SK-N-SH (cell line): ENCODE measurements around the gene ARHGAP45. TPM values are rescaled to one million over a fixed set of nuclear protein-coding genes. Genes with fewer than 3 reads are reported as not detected.

Experiments used
- CTCF ChIA-PET: fragments of 300-600, 350-600 bp; formaldehyde crosslinking; extraction: SDS; loops from one replicate; lab custom pipeline; 2021; lab: Yijun Ruan, JAX
- POLR2A ChIA-PET: fragments of 350-600 bp; sonication (Branson Sonifier 250); formaldehyde crosslinking; extraction: SDS; loops from one replicate; lab custom pipeline; 2020; ENCODE audit warnings: antibody characterized with exemption, inconsistent platforms; lab: Yijun Ruan, JAX
- DNase-seq: peaks from one replicate; pipeline ENCODE4 v3.0.0; 2012
- H2AFZ ChIP-seq: fragments of 200-600 bp; sonication (generic); 2 replicates; pipeline ENCODE4 v1.8.1; 2016; ENCODE audit warnings: antibody characterized with exemption, mild to moderate bottlenecking, low read depth
- H3F3A ChIP-seq: fragments of 200-600 bp; sonication (generic); replicated peaks from 2 replicates; pipeline ENCODE3; 2016; ENCODE audit warnings: antibody characterized with exemption, mild to moderate bottlenecking; ENCODE audit not compliant: insufficient read depth
- H3K27ac ChIP-seq, 2 experiments: fragments of 200-500 bp in 1 of 2; fragments of 200-600 bp in 1 of 2; sonication (Bioruptor generic) in 1 of 2; sonication (generic), shearing (Covaris generic) in 1 of 2; 2 replicates each; pipeline versions ENCODE4 v1.5.1 to v1.6.1; 2014 to 2016; ENCODE audit warnings: low read depth in 2 of 2, inconsistent platforms in 1 of 2, low read length in 1 of 2, mild to moderate bottlenecking in 1 of 2, mixed read lengths in 1 of 2
- H3K27me3 ChIP-seq: fragments of 200-600 bp; sonication (generic), shearing (Covaris generic); 2 replicates; pipeline ENCODE4 v1.6.1; 2016; ENCODE audit warnings: mixed run types; ENCODE audit not compliant: insufficient read depth
- H3K36me3 ChIP-seq, 2 experiments: fragments of 200-500 bp in 1 of 2; fragments of 200-600 bp in 1 of 2; sonication (Bioruptor generic) in 1 of 2; sonication (generic) in 1 of 2; replicated peaks in 1 of 2; 2 replicates each; pipeline versions ENCODE3 to v1.5.1; 2014 to 2016; ENCODE audit warnings: low read length in 1 of 2, mild to moderate bottlenecking in 1 of 2; ENCODE audit not compliant: insufficient read depth in 2 of 2, control insufficient read depth in 1 of 2
- H3K4me1 ChIP-seq, 2 experiments: fragments of 200-500 bp in 1 of 2; fragments of 200-600 bp in 1 of 2; sonication (Bioruptor generic) in 1 of 2; sonication (generic), shearing (Covaris generic) in 1 of 2; 2 replicates each; pipeline versions ENCODE4 v1.5.1 to v1.6.1; 2014 to 2016; ENCODE audit warnings: low read depth in 1 of 2, low read length in 1 of 2, mixed run types in 1 of 2; ENCODE audit not compliant: insufficient read depth in 2 of 2, control insufficient read depth in 1 of 2
- H3K4me2 ChIP-seq: fragments of 200-600 bp; sonication (generic), shearing (Covaris generic); 2 replicates; pipeline ENCODE4 v1.6.1; 2017; ENCODE audit warnings: mixed run types
- H3K4me3 ChIP-seq, 2 experiments: fragments of 200-500 bp in 1 of 2; fragments of 200-600 bp in 1 of 2; sonication (Bioruptor generic) in 1 of 2; sonication (generic), shearing (Covaris generic) in 1 of 2; 2 replicates each; pipeline versions ENCODE4 v1.5.1 to v1.8.1; 2014 to 2016; ENCODE audit warnings: low read depth in 2 of 2, inconsistent platforms in 1 of 2, low read length in 1 of 2, mild to moderate bottlenecking in 1 of 2, mixed read lengths in 1 of 2, moderate library complexity in 1 of 2
- H3K79me2 ChIP-seq: fragments of 200-600 bp; sonication (generic); 2 replicates; pipeline ENCODE4 v1.8.1; 2017; ENCODE audit warnings: mild to moderate bottlenecking; ENCODE audit not compliant: insufficient read depth
- H3K9ac ChIP-seq: fragments of 200-600 bp; sonication (generic); 2 replicates; pipeline ENCODE4 v1.6.1; 2017; ENCODE audit warnings: mixed run types
- H3K9me2 ChIP-seq: fragments of 200-600 bp; sonication (generic); 2 replicates; pipeline ENCODE4 v1.6.1; 2017; ENCODE audit warnings: mixed run types
- H3K9me3 ChIP-seq: fragments of 200-600 bp; sonication (generic); 2 replicates; pipeline ENCODE4 v1.6.1; 2017; ENCODE audit warnings: mixed run types, mild to moderate bottlenecking, moderate library complexity
- H4K20me1 ChIP-seq: fragments of 200-600 bp; sonication (generic); 2 replicates; pipeline ENCODE4 v1.6.1; 2017; ENCODE audit warnings: mild to moderate bottlenecking, mixed run types; ENCODE audit not compliant: insufficient read depth
- CHD2 ChIP-seq: fragments of 150-350 bp; IDR thresholded peaks from 2 replicates; pipeline ENCODE4 v1.6.1; 2018; ENCODE audit warnings: low read length; ENCODE audit not compliant: partially characterized antibody
- EP300 ChIP-seq, 2 experiments: IDR thresholded peaks; 2 replicates each; pipeline versions ENCODE4 v1.4.0 to v1.6.1; 2012; ENCODE audit warnings: borderline replicate concordance in 1 of 2, low read depth in 1 of 2, low read length in 1 of 2
- GATA2 ChIP-seq: sonication (generic); formaldehyde crosslinking; IDR thresholded peaks from 2 replicates; pipeline ENCODE4 v1.5.0; 2020; ENCODE audit warnings: mild to moderate bottlenecking, missing genetic modification reagents
- JUND ChIP-seq: IDR thresholded peaks from 2 replicates; pipeline ENCODE4 v1.4.0; 2012
- MEF2A ChIP-seq: IDR thresholded peaks from 2 replicates; pipeline ENCODE4 v1.4.0; 2012; ENCODE audit warnings: low read depth, borderline replicate concordance
- NRF1 ChIP-seq: IDR thresholded peaks from 2 replicates; pipeline ENCODE4 v1.6.1; 2012; ENCODE audit warnings: low read depth, mild to moderate bottlenecking, low read length
- SIN3A ChIP-seq: IDR thresholded peaks from 2 replicates; pipeline ENCODE4 v1.6.1; 2012; ENCODE audit warnings: low read depth, mild to moderate bottlenecking, low read length, moderate library complexity, borderline replicate concordance
- SMC3 ChIP-seq: IDR thresholded peaks from 2 replicates; pipeline ENCODE4 v1.6.1; 2012; ENCODE audit warnings: low read depth, low read length, improper control_type of control experiment
- TEAD4 ChIP-seq: IDR thresholded peaks from 2 replicates; pipeline ENCODE4 v1.4.0; 2012; ENCODE audit warnings: mild to moderate bottlenecking, borderline replicate concordance; ENCODE audit not compliant: insufficient read depth
- YY1 ChIP-seq: IDR thresholded peaks from 2 replicates; pipeline ENCODE4 v1.4.0; 2012; ENCODE audit warnings: low read depth, mild to moderate bottlenecking
- WGBS: methylation state at CpG from one replicate; pipeline ENCODE4 v1.1.6; 2017; ENCODE audit warnings: low lambda C conversion rate; 5-methylcytosine and 5-hydroxymethylcytosine counted together
- polyA plus RNA-seq, 3 experiments: library from polyadenylated mRNA; depleted of rRNA; stranded (reverse); fragments of >200 nt; gene quantifications; 2 replicates each; pipeline ENCODE4 v1.2.3, GENCODE V29; 2012
- TF ChIP-seq, protein P1 (sequence below): IDR thresholded peaks from 2 replicates; pipeline ENCODE4 v1.4.0; 2012; ENCODE audit warnings: low read depth
- TF ChIP-seq, protein P2 (sequence below): IDR thresholded peaks from 2 replicates; pipeline ENCODE4 v1.4.0; 2012; ENCODE audit warnings: low read depth, borderline replicate concordance
- TF ChIP-seq, protein P3 (sequence below): IDR thresholded peaks from 2 replicates; pipeline ENCODE4 v1.6.1; 2012; ENCODE audit warnings: mild to moderate bottlenecking, low read depth, low read length, moderate library complexity
- TF ChIP-seq, protein P4 (sequence below): IDR thresholded peaks from 2 replicates; pipeline ENCODE4; 2012

The ARHGAP45 gene
- polyA plus RNA-seq, 1 of the 3 experiments (the other 2 are of a cell fraction), result 4.2 TPM

DNA sequence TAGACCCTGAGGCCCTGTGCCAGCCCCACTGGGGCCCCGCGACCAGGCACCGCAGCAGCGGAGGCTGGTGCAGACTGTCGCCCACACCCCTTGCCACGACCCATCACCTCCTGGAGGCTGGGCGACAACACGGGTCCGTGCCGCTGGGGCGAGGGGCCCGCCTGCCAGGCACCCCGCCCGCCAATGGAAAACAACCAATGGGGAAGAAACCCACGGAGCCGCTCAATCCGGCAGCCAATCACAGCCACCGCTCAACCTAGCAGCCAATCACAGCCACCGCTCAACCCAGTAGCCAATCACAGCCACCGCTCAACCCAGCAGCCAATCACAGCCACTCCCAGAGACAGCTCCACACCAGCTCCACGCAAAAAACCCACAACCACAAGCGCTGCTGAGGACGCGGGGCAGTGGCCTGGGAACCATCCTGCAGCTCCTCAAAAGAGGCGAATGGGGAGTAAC is 66.5 kb downstream of the ARHGAP45 start (continued):
- TF ChIP-seq, protein P1, sequence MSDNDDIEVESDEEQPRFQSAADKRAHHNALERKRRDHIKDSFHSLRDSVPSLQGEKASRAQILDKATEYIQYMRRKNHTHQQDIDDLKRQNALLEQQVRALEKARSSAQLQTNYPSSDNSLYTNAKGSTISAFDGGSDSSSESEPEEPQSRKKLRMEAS, result no peak
- no peak for TF ChIP-seq JUND
- no peak for TF ChIP-seq SIN3A
- TF ChIP-seq, all 33 proteins: peak for 0

DNA sequence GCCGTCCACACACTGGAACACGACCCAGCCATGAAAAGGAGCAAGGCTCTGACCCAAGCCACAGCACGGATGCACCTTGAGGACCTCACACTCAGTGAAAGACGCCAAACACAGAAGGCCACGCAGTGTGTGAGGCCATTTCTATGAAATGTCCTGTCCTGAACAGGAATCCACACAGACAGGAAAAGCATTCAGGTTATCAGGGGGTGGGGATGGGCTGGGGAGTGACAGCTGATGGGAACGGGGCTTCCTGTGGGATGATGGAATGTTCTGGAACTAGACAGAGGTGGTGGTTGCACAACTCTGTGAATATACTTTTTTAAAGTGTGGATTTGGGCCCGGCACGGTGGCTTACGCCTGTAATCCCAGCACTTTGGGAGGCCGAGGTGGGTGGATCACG is 67.5 kb downstream of the ARHGAP45 start:
- H3K79me2 ChIP-seq, result peaks cover 13% of the 10 kb centered on the region; the same call in 1 of the 2 replicates
- DNase-seq, result no peak
- peaks cover 0 to 2% of the 10 kb centered on the region in 2 experiments for H3K36me3 ChIP-seq

More for the DNA sequence above, 67.5 kb downstream of the ARHGAP45 start:
- POLR2A ChIA-PET, result interaction anchor here (1.2 kb wide), 1 partner anchor 11 kb away, joined by 3 read pairs; no protein-coding TSS in a partner anchor
- Histone ChIP-seq H3K27me3 (no peaks in the 10 kb centered on the region), H3K4me3 (no peak overlapping the region), H3K9me3 (no peaks in the 10 kb centered on the region), H2AFZ (no peak overlapping the region), H3K27ac (no peak overlapping the region), H3F3A (peaks cover under 1% of the 10 kb centered on the region), H3K9me2 (no peaks in the 10 kb centered on the region), H3K4me1 (no peaks in the 10 kb centered on the region), H4K20me1 (0 out of 2 replicates have a peak, but pooled peaks cover 4% of the 10 kb centered on the region), H3K4me2 (no peak overlapping the region), H3K9ac (no peak overlapping the region)
- CTCF ChIA-PET, result interaction anchor here (1.0 kb wide), 1 partner anchor 21 kb away, joined by 7 read pairs; no protein-coding TSS in a partner anchor
- WGBS, result 97% methylated on average over 11 of the region's 11 CpGs
- TF ChIP-seq EP300 (IDR thresholded peaks at IDR 0.05; ENCODE audit: borderline replicate concordance in 1 of 2, low read depth in 1 of 2, low read length in 1 of 2) (no peak), MEF2A (no peak), CHD2 (no peak), TEAD4 (no peak), JUND (no peak), SMC3 (no peak), GATA2 (CRISPR knock-in tag) (no peak), YY1 (no peak), NRF1 (no peak)
- TF ChIP-seq, protein P2, sequence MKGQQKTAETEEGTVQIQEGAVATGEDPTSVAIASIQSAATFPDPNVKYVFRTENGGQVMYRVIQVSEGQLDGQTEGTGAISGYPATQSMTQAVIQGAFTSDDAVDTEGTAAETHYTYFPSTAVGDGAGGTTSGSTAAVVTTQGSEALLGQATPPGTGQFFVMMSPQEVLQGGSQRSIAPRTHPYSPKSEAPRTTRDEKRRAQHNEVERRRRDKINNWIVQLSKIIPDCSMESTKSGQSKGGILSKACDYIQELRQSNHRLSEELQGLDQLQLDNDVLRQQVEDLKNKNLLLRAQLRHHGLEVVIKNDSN, result no peak
- TF ChIP-seq, protein P3, sequence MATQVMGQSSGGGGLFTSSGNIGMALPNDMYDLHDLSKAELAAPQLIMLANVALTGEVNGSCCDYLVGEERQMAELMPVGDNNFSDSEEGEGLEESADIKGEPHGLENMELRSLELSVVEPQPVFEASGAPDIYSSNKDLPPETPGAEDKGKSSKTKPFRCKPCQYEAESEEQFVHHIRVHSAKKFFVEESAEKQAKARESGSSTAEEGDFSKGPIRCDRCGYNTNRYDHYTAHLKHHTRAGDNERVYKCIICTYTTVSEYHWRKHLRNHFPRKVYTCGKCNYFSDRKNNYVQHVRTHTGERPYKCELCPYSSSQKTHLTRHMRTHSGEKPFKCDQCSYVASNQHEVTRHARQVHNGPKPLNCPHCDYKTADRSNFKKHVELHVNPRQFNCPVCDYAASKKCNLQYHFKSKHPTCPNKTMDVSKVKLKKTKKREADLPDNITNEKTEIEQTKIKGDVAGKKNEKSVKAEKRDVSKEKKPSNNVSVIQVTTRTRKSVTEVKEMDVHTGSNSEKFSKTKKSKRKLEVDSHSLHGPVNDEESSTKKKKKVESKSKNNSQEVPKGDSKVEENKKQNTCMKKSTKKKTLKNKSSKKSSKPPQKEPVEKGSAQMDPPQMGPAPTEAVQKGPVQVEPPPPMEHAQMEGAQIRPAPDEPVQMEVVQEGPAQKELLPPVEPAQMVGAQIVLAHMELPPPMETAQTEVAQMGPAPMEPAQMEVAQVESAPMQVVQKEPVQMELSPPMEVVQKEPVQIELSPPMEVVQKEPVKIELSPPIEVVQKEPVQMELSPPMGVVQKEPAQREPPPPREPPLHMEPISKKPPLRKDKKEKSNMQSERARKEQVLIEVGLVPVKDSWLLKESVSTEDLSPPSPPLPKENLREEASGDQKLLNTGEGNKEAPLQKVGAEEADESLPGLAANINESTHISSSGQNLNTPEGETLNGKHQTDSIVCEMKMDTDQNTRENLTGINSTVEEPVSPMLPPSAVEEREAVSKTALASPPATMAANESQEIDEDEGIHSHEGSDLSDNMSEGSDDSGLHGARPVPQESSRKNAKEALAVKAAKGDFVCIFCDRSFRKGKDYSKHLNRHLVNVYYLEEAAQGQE, result no peak
- TF ChIP-seq, protein P4, sequence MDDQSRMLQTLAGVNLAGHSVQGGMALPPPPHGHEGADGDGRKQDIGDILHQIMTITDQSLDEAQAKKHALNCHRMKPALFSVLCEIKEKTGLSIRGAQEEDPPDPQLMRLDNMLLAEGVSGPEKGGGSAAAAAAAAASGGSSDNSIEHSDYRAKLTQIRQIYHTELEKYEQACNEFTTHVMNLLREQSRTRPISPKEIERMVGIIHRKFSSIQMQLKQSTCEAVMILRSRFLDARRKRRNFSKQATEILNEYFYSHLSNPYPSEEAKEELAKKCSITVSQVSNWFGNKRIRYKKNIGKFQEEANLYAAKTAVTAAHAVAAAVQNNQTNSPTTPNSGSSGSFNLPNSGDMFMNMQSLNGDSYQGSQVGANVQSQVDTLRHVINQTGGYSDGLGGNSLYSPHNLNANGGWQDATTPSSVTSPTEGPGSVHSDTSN, result no peak
- TF ChIP-seq, protein P1, result no peak
